GM12878 (cell line): Measurements from ENCODE around the gene MCC. TPM values are rescaled to one million over a fixed set of nuclear protein-coding genes. Genes with fewer than 3 reads are reported as not detected.

Experiments
- ATAC-seq: fragments of 200-7000 bp; cut with Tn5 transposase; 3 replicates; pipeline ENCODE4 v1.9.1; 2020; ENCODE audit warnings: mild to moderate bottlenecking, moderate library complexity
- BruUV-seq: library from RNA; stranded (reverse); fragments of 400-500 nt; replicated peaks from 2 replicates; lab custom pipeline; 2021; lab: Mats Ljungman, UMichigan
- CTCF ChIA-PET: fragments of 300-600 bp; sonication (Branson Sonifier 250); formaldehyde crosslinking; extraction: SDS; loops from one replicate; lab custom pipeline; 2021; ENCODE audit warnings: inconsistent platforms; lab: Yijun Ruan, JAX
- POLR2A ChIA-PET: fragments of 350-600 bp; formaldehyde crosslinking; extraction: SDS; loops from one replicate; lab custom pipeline; 2021; ENCODE audit warnings: inconsistent platforms; lab: Charles Lee
- RAD21 ChIA-PET: fragments of 300-600 bp; sonication (Branson Sonifier 250); formaldehyde crosslinking; loops from one replicate; lab custom pipeline; 2023; ENCODE audit warnings: antibody characterized with exemption; ENCODE audit not compliant: unreplicated experiment; lab: Charles Lee
- SMC1A ChIA-PET: fragments of 300-600 bp; sonication (Branson Sonifier 250); formaldehyde crosslinking; loops from one replicate; lab custom pipeline; 2023; ENCODE audit not compliant: unreplicated experiment, uncharacterized antibody; lab: Charles Lee
- DNase-seq: peaks from one replicate; pipeline ENCODE4 v3.0.0-alpha.2; 2011; ENCODE audit warnings: low read depth, low spot score
- FAIRE-seq: peaks from 3 replicates; lab custom pipeline; 2011; peaks lifted over from hg19 to GRCh38; lab: Jason Lieb, UNC
- H2AFZ ChIP-seq: 2 replicates; pipeline ENCODE4 v1.6.0; 2011; ENCODE audit warnings: low read depth, low read length, control low read depth; ENCODE audit not compliant: control insufficient read depth
- H3K27ac ChIP-seq: 2 replicates; pipeline ENCODE4 v1.5.1; 2011; ENCODE audit warnings: control low read depth; ENCODE audit not compliant: control insufficient read depth, insufficient read depth
- H3K27me3 ChIP-seq, 2 experiments: replicated peaks in 1 of 2; 2 replicates each; pipeline versions ENCODE4 v1.6.0 to v1.6.1; 2011; ENCODE audit warnings: low read length in 1 of 2; ENCODE audit not compliant: control insufficient read depth in 2 of 2, insufficient read depth in 2 of 2
- H3K36me3 ChIP-seq, 2 experiments: 2 replicates each; pipeline ENCODE4 v1.5.1; 2011; ENCODE audit warnings: low read length in 1 of 2; ENCODE audit not compliant: control insufficient read depth in 2 of 2, insufficient read depth in 2 of 2
- H3K4me1 ChIP-seq: 2 replicates; pipeline ENCODE4 v1.6.1; 2011; ENCODE audit warnings: mild to moderate bottlenecking, low read length, moderate library complexity, mixed read lengths; ENCODE audit not compliant: control insufficient read depth, insufficient read depth
- H3K4me2 ChIP-seq: 2 replicates; pipeline ENCODE4 v1.6.0; 2011; ENCODE audit warnings: control low read depth; ENCODE audit not compliant: control insufficient read depth, insufficient read depth
- H3K4me3 ChIP-seq: fragments of 200-600 bp; sonication (generic); 2 replicates; pipeline ENCODE4 v1.5.1; 2016
- H3K79me2 ChIP-seq: 2 replicates; pipeline ENCODE4 v1.6.0; 2011; ENCODE audit warnings: low read length; ENCODE audit not compliant: control insufficient read depth, insufficient read depth
- H3K9ac ChIP-seq: 2 replicates; pipeline ENCODE4 v1.8.0; 2011; ENCODE audit warnings: low read length, control low read depth, mixed read lengths; ENCODE audit not compliant: control insufficient read depth, insufficient read depth
- H3K9me3 ChIP-seq: replicated peaks from 3 replicates; pipeline ENCODE4 v1.5.1; 2011; ENCODE audit warnings: mild to moderate bottlenecking, low read length; ENCODE audit not compliant: control insufficient read depth, insufficient read depth
- H4K20me1 ChIP-seq: 2 replicates; pipeline ENCODE4 v1.6.0; 2011; ENCODE audit not compliant: control insufficient read depth, insufficient read depth
- CHD2 ChIP-seq: IDR thresholded peaks from 2 replicates; pipeline ENCODE4 v1.6.1; 2011; ENCODE audit warnings: low read depth, low read length, improper control_type of control experiment, borderline replicate concordance
- DPF2 ChIP-seq: fragments of 450-650 bp; IDR thresholded peaks from 2 replicates; pipeline ENCODE4 v1.6.1; 2017; ENCODE audit warnings: mild to moderate bottlenecking
- FOS ChIP-seq: IDR thresholded peaks from 3 replicates; pipeline ENCODE4 v1.6.1; 2011; ENCODE audit warnings: borderline replicate concordance; ENCODE audit not compliant: insufficient read length; ENCODE audit errors: extremely low read depth
- JUNB ChIP-seq: IDR thresholded peaks from 2 replicates; pipeline ENCODE4 v1.6.1; 2016; ENCODE audit warnings: antibody characterized with exemption, mild to moderate bottlenecking
- RUNX3 ChIP-seq: IDR thresholded peaks from 2 replicates; pipeline ENCODE4 v1.6.1; 2012; ENCODE audit warnings: low read length, inconsistent platforms
- SIN3A ChIP-seq: IDR thresholded peaks from 2 replicates; pipeline ENCODE4 v1.6.1; 2012; ENCODE audit warnings: low read depth, low read length, improper control_type of control experiment
- SIX5 ChIP-seq: IDR thresholded peaks from 2 replicates; pipeline ENCODE4 v1.6.1; 2011; ENCODE audit warnings: mild to moderate bottlenecking, low read depth, low read length, moderate library complexity; ENCODE audit not compliant: severe bottlenecking
- TCF12 ChIP-seq: IDR thresholded peaks from 2 replicates; pipeline ENCODE4 v1.6.1; 2011; ENCODE audit warnings: low read depth, mild to moderate bottlenecking, low read length
- USF1 ChIP-seq: IDR thresholded peaks from 2 replicates; pipeline ENCODE4 v1.6.1; 2011; ENCODE audit warnings: borderline replicate concordance, low read depth, mild to moderate bottlenecking, moderate library complexity, mixed read lengths, low read length; ENCODE audit not compliant: insufficient read depth; ENCODE audit errors: extremely low read length
- WRNIP1 ChIP-seq: IDR thresholded peaks from 2 replicates; pipeline ENCODE4 v1.6.1; 2011; ENCODE audit warnings: low read depth, low read length, improper control_type of control experiment, borderline replicate concordance
- ZNF274 ChIP-seq: IDR thresholded peaks from one replicate; pipeline ENCODE4 v1.8.0; 2011; ENCODE audit not compliant: insufficient read length, insufficient read depth
- WGBS: methylation state at CpG from one replicate; pipeline ENCODE4 v1.1.6; 2016; ENCODE audit warnings: low lambda C conversion rate; ENCODE audit not compliant: insufficient replicate concordance, insufficient coverage; ENCODE audit errors: missing lambda C conversion rate; 5-methylcytosine and 5-hydroxymethylcytosine counted together
- in situ Hi-C: fragments of 300-500 bp; cut with MboI; formaldehyde crosslinking; loops from 9 replicates; pipeline ENCODE4 v1.14.3; 2018; ENCODE audit warnings: mixed read lengths
- intact Hi-C: fragments of 100-400 bp; cut with micrococcal nuclease; formaldehyde crosslinking; loops from one replicate; pipeline ENCODE4 v1.14.2; 2022; ENCODE audit not compliant: unreplicated experiment
- polyA plus RNA-seq, 11 experiments: library from polyadenylated mRNA; depleted of rRNA in 4 of 11; unstranded in 6 of 11; stranded (reverse) in 5 of 11; fragments of >200 nt; fragmentation: Nextera tagmentation in 4 of 11; fragmentation: Illumina TruSeq in 1 of 11; extraction: Ambion mirVana in 4 of 11; extraction: Trizol in 1 of 11; gene quantifications; 1 replicate in 1 of 11; 2 replicates in 10 of 11; pipeline versions ENCODE4 v1.2.1 to v1.2.3, GENCODE V29; 2011 to 2016; ENCODE audit warnings: inconsistent platforms in 2 of 11, missing spikeins in 2 of 11, low read depth in 1 of 11
- total RNA-seq, 4 experiments: library from RNA; depleted of rRNA in 3 of 4; stranded (reverse); fragments of >200 nt in 3 of 4; fragmentation: Illumina TruSeq in 1 of 4; extraction: Trizol in 1 of 4; gene quantifications; 2 replicates each; pipeline versions ENCODE4 v1.2.1 to v1.2.3, GENCODE V29; 2013 to 2021

The MCC gene
- total and polyA plus RNA-seq, 10 of the 15 experiments (the other 5 are each of a cell fraction or from before 2014, with no cell fraction given): 0.03 to 0.86 (median 0.16) TPM

GRCh38 chr5:113035096-113035495 lies 453.2 kb downstream of the MCC start:
- TF ChIP-seq DPF2 (no peak), RUNX3 (no peak), FOS (no peak), CHD2 (no peak)
- BruUV-seq: no TSS peak
- CTCF ChIA-PET: interaction anchor here (1.2 kb wide), 1 partner anchor 557 kb away, joined by 3 read pairs; no protein-coding TSS in a partner anchor

GRCh38 chr5:113034182-113034773 lies 454.0 kb downstream of the MCC start:
- Histone ChIP-seq H3K27ac (no peak overlapping the region), H3K4me1 (no peaks in the 10 kb centered on the region), H3K36me3 (no peaks in the 10 kb centered on the region; a peak in 1 of 4 replicates), H3K79me2 (no peaks in the 10 kb centered on the region), H3K4me3 (no peak overlapping the region), H4K20me1 (no peaks in the 10 kb centered on the region), H3K9me3 (no peaks in the 10 kb centered on the region), H3K9ac (no peak overlapping the region), H3K27me3 (no peaks in the 10 kb centered on the region), H2AFZ (no peak overlapping the region), H3K4me2 (no peak overlapping the region)
- RAD21 ChIA-PET: no interaction called here
- FAIRE-seq (no peak), ATAC-seq (no peak), DNase-seq (no peak)
- in situ Hi-C loops: no loop called here
- SMC1A ChIA-PET: interaction anchor here (0.8 kb wide), 1 partner anchor 569 kb away, joined by 3 read pairs; no protein-coding TSS in a partner anchor
- POLR2A ChIA-PET: interaction anchor here (0.6 kb wide), 1 partner anchor 24 kb away, joined by 8 read pairs; no protein-coding TSS in a partner anchor
- CTCF ChIA-PET: no interaction called here
- intact Hi-C loops: no loop called here
- WGBS: 66% methylated on average over 13 of the region's 13 CpGs
- BruUV-seq: no TSS peak
- TF ChIP-seq SIN3A (no peak), ZNF274 (no peak), USF1 (no peak), SIX5 (no peak), JUNB (no peak), WRNIP1 (no peak), TCF12 (no peak)
- TF ChIP-seq, all 136 proteins: peak for 0

More at GRCh38 chr5:113035096-113035495, 453.2 kb downstream of the MCC start:
- H3K9ac ChIP-seq: no peak overlapping the region
- intact Hi-C loops: no loop called here
- H2AFZ ChIP-seq: no peak overlapping the region
- H3K4me1 ChIP-seq: no peaks in the 10 kb centered on the region
- WGBS: 7% methylated on average over 1 of the region's 1 CpG
- no peak for DNase-seq
- no peak; the same call in 2 of the 3 replicates for ATAC-seq
- ChIA-PET RAD21 (no interaction called here), POLR2A (interaction anchor here (0.6 kb wide), 1 partner anchor 25 kb away, joined by 8 read pairs; no protein-coding TSS in a partner anchor), SMC1A (interaction anchor here (0.8 kb wide), 1 partner anchor 568 kb away, joined by 3 read pairs; no protein-coding TSS in a partner anchor)
- FAIRE-seq: no peak
- no peak overlapping the region for H3K4me2 ChIP-seq
- H3K4me3 ChIP-seq: no peak overlapping the region
- no peaks in the 10 kb centered on the region for H3K27me3 ChIP-seq
- no peaks in the 10 kb centered on the region for H3K79me2 ChIP-seq
- no peak overlapping the region for H3K27ac ChIP-seq
- no peaks in the 10 kb centered on the region for H4K20me1 ChIP-seq
- in situ Hi-C loops: no loop called here
- H3K36me3 ChIP-seq: no peaks in the 10 kb centered on the region
- no peaks in the 10 kb centered on the region for H3K9me3 ChIP-seq
